ENCODE measurements around the gene KLK14.

DNA sequence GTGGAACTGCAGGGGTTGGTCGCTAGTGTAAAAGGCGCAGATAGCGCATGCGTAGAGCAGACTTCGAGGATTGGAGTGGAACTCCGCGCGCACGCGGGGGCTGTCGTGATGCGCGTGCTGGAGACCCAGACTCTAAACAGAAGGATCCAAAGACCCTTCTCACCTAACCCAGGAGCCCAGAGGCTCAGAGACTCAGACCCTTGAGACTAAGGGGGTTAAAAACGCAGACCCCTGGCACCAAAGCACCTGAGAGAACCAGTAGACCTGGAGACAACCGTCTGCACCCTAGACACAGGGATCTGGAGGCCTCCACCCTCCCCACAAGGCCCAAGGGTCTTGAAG is 26.1 kb upstream of the KLK14 start:
- TF ChIP-seq, protein P1, sequence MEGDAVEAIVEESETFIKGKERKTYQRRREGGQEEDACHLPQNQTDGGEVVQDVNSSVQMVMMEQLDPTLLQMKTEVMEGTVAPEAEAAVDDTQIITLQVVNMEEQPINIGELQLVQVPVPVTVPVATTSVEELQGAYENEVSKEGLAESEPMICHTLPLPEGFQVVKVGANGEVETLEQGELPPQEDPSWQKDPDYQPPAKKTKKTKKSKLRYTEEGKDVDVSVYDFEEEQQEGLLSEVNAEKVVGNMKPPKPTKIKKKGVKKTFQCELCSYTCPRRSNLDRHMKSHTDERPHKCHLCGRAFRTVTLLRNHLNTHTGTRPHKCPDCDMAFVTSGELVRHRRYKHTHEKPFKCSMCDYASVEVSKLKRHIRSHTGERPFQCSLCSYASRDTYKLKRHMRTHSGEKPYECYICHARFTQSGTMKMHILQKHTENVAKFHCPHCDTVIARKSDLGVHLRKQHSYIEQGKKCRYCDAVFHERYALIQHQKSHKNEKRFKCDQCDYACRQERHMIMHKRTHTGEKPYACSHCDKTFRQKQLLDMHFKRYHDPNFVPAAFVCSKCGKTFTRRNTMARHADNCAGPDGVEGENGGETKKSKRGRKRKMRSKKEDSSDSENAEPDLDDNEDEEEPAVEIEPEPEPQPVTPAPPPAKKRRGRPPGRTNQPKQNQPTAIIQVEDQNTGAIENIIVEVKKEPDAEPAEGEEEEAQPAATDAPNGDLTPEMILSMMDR (conservative IDR thresholded peaks at IDR 0.05): no peak
- no peak for TF ChIP-seq ZFX (IDR thresholded peaks at IDR 0.05)

All from C4-2B (cell line).